LNCaP clone FGC (cell line): Measurements from ENCODE around the gene TMEM60.
"Not testable (repeated sequence)": the region's sequence is repeated elsewhere in the genome, so short reads cannot be mapped to it uniquely, and the experiment has no call there.

Source experiments
- DNase-seq: peaks from one replicate; pipeline ENCODE4 v3.0.0-alpha.2; 2011; ENCODE audit warnings: low read depth
- H3K4me3 ChIP-seq: 2 replicates; pipeline ENCODE4 v1.5.1; 2011; ENCODE audit warnings: mild to moderate bottlenecking, low read depth, low read length, control low read depth
- TF ChIP-seq, protein P1 (sequence below): IDR thresholded peaks from 2 replicates; pipeline ENCODE4 v1.5.1; 2012; ENCODE audit warnings: mild to moderate bottlenecking; ENCODE audit not compliant: control insufficient read depth, insufficient read depth; ENCODE audit errors: extremely low read depth

The TMEM60 gene

GRCh38 chr7:77791336-77791735 is 6.9 kb downstream of the TMEM60 start:
- DNase-seq = peak; percentile 89
- TF ChIP-seq, protein P1, sequence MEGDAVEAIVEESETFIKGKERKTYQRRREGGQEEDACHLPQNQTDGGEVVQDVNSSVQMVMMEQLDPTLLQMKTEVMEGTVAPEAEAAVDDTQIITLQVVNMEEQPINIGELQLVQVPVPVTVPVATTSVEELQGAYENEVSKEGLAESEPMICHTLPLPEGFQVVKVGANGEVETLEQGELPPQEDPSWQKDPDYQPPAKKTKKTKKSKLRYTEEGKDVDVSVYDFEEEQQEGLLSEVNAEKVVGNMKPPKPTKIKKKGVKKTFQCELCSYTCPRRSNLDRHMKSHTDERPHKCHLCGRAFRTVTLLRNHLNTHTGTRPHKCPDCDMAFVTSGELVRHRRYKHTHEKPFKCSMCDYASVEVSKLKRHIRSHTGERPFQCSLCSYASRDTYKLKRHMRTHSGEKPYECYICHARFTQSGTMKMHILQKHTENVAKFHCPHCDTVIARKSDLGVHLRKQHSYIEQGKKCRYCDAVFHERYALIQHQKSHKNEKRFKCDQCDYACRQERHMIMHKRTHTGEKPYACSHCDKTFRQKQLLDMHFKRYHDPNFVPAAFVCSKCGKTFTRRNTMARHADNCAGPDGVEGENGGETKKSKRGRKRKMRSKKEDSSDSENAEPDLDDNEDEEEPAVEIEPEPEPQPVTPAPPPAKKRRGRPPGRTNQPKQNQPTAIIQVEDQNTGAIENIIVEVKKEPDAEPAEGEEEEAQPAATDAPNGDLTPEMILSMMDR = no peak
- H3K4me3 ChIP-seq = peak overlapping the region; percentile 30; the same call in 1 of the 2 replicates

GRCh38 chr7:77788327-77788902 is 9.8 kb downstream of the TMEM60 start:
- H3K4me3 ChIP-seq = no peak overlapping the region
- TF ChIP-seq, protein P1 = no peak
- no peak for DNase-seq

- no peak overlapping the region for H3K4me3 ChIP-seq
- TF ChIP-seq, protein P1 = no peak
- DNase-seq = no peak
Observed at GRCh38 chr7:77786741-77787140, 11.5 kb downstream of the TMEM60 start.

GRCh38 chr7:77786018-77786417 is 12.2 kb downstream of the TMEM60 start:
- DNase-seq = no peak
- TF ChIP-seq, protein P1 = no peak
- H3K4me3 ChIP-seq = no peak overlapping the region

DNA sequence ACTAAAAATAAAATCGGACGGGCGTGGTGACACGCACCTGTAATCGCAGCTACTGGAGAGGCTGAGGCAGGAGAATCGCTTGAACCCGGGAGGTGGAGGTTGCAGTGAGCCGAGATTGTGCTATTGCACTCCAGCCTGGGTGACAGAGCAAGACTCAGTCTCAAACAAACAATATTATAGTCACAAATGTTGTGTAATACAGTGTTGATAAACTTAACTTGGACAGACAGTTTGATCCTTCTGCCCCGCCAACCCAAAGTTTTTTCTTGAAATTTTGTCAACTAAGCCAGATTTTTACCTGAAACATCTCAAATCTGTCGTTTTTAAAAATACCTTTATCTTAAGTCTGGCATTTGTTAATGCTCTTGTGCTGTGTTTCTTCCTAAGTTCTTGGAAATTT is 13.8 kb downstream of the TMEM60 start:
- not testable (repeated sequence) for DNase-seq, H3K4me3 ChIP-seq

GRCh38 chr7:77783545-77783944 is 14.7 kb downstream of the TMEM60 start:
- TF ChIP-seq, protein P1 = no peak
- no peak overlapping the region for H3K4me3 ChIP-seq
- no peak for DNase-seq

- no peak overlapping the region for H3K4me3 ChIP-seq
- TF ChIP-seq, protein P1 = no peak
- no peak for DNase-seq
Observed at GRCh38 chr7:77783111-77783510, 15.1 kb downstream of the TMEM60 start.

DNA sequence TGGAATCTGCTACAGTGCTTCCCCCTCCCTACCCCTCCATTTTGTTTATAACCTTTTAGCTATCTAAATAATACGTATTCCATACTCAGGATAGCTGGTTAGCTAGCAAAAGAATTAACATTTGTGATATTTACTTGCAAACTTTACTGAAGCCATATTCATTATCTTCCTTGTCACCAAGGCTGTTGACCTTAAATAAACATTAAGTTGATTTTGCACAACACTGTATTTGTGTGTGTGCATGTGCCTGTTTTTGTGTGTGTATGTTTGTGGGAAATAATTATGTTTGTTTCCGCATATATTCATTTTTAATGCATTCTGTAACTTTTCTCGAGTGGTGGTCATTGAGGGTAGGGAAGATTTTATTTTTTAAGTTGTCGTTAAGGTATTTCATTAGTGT is 15.9 kb downstream of the TMEM60 start:
- DNase-seq = no peak
- TF ChIP-seq, protein P1 = no peak
- no peak overlapping the region for H3K4me3 ChIP-seq
